ENCODE results near the gene HIVEP1.

The HIVEP1 gene

DNA sequence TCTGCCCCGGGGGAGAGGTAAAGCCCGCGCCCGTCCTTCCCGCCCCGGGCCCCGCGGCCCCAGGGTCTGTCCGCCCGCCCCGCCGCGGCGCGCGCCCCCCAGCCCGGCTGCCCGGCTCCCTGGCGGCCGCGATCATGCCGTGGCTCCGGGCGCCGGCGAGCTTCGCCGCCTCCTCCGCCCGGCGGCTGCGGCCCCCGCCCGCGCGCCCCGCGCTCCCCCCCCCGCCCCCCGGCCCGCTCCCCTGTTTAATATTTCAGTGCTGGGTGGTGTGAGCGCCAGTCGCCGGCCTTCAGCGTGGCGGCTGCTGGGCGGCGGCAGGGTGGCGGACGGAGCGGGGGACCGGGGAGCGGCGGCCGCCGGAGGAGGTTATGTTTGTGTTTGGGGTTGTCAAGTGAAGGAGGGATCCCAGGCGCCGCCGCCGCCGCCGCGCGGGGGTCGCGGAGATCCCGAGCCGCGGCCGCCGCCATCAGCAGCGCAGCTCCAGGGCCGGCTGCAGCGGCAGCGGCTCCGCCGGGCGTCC is at the start of gene HIVEP1:
Gene HIVEP1 (plus strand): TSS at position 275 of the 520 bp plus-strand sequence. CDS start 3,317 bp downstream, outside the sequence.
- peak in 2 of 4 experiments; percentile 19 to 47 for DNase-seq

DNA sequence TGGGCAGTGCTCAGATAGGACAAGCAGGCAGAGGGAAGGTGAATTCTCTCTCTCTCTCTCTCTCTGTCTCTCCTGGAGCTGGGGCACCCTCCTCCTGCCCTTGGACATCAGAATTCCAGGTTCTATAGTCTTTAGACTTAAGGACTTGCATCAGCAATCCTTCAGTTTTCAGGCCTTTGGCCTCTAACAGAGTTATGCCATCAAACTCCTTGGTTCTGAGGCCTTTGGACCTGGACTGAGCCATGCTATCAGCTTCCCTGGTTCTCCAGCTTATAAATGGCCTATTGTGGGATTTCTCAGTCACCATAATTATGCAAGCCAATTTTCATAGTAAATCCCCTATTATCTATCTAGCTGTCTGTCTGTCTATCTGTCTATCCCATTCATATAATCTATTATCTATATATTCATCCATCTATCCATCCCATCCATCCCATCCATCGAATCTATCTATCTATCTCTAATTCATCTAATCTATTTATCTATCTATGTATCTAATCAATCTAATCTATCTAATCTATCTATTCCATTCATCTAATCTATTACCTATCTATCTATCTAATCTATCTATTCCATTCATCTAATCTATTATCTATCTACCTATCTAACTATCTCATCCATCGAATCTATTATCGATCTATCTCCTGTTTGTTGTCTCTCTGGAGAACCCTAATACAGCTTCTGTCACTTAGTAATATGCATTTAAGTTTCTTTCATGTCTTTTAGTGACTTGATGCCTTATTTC is 48.2 kb upstream of the HIVEP1 start:
- DNase-seq: no peak

DNA sequence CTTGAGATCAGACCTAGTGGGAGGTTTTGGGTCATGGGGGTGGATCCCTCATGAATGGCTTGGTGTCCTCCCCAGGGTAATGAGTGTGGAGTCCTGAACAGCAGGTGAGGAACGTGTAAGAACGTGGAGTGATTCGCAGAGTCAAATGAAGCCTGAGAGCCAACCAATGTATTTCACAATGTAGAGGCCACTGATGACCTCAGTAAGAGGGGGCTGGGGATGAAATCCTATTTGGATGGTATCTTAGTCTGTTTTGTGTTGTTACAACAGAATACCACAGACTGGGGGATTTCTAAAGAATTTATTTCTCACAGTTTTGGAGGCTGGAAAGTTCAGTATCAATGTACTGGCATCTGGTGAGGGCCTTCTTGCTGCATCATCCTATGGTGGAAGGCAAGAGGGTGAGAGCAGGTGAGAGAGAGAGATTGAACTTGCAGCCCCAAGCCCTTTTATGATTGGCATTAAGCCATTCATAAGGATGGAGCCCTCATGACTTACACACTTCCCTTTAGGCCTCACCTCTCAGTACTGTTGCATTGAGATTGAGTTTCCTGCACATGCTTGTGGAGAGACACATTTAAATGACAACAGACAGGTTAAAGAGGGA is 47.3 kb upstream of the HIVEP1 start:
- no peak for DNase-seq

DNA sequence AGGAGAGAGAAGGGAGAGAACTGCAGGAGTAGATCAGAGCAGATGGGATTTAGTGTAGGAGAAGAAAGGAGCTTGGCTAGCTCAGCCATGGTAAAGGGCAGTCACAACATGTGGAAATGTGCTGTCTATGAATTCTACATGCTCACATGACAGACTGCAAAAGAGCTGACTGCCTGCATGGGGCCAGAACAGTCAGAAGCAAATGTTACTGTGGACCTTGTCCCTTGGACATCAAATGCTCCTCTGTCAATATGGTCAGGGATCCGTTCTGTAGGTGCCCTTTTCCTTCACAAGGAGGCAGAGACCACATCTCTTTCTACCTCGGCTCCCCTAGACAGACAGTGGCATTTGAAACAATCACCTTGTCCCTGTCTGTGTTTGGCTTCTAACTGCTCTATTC is 46.6 kb upstream of the HIVEP1 start:
- no peak for DNase-seq

DNA sequence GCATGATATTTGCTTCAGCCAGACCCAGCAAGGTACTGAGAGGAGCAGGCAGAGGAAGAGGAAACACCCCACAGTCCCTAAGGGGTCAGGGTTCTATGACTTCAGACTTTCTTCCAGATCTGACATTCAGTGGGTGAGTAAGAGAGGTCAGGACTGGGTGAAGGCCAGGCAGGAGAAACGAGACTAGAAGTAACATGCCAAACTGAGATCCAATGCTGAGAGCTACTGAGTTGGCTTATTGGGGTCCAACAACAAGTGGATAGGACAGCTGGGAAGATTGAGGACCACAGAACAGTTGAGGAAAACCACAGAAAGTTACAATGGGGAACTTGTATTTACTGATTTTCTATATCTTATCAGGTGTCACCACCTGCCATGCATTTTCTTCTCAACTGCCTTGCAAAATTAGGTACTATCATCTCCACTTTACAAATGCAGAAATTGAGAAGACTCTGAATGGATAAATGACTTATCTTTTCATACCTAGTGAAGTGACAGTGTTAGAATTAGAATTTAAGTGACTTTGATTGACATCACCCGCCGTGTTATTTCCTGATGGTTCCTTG is 43.8 kb upstream of the HIVEP1 start:
- DNase-seq: no peak

DNA sequence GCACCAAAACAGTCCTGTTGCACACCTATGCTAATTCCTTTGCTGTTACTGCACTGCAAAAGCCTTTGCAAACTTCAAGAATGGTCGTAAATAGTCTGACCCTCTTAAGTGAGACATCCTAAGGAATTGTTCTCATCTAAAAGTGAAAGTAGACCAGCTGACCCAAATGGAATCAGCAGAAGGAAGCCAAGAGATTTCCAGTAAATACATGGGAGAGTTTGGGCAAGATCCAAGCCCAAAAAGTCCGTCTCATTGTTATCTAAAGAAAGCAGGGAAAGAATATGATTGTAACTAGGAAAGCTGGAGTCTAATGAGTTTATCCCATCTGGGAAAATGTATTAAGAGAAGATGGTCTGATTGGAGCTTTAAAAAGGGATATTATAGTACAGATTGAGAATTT is 43.0 kb upstream of the HIVEP1 start:
- DNase-seq: no peak

DNA sequence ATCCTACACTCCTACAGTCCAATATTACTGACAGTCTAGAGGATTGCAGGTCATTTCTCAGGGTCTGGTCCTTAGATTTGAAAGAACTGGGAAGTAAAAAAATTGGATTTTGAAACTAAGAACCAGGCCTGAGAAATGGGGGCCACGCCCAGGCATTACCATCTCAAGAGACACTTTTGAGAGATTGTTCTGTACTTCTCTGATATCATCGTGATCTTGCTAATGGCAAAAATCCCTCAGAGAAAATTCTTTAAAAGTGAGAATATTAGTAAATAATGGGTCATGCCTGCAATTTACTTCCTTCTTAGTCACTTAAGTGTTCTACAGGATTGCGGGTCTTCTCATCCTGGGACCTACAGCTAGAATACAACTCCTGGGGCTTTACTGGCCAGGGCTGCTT is 42.0 kb upstream of the HIVEP1 start:
- DNase-seq: no peak

DNA sequence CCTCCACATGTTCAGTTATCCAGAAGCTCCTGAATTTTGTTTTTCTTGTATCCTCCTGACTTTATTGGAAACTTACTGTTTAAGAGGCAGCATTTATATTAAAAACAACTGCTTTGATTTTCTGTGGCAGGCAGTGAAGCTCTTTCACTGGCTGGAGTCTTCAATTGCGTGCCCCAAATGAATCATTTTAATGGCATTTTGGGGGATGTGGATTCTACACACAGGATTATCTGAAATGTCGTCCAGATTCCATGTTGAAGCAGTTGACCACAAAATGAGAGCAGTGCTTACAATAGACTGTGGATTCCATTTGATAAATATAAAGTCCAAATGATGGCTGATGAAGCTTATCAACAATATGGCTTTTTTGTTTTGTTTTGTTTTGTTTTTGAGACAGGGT is 41.0 kb upstream of the HIVEP1 start:
- no peak for DNase-seq

DNA sequence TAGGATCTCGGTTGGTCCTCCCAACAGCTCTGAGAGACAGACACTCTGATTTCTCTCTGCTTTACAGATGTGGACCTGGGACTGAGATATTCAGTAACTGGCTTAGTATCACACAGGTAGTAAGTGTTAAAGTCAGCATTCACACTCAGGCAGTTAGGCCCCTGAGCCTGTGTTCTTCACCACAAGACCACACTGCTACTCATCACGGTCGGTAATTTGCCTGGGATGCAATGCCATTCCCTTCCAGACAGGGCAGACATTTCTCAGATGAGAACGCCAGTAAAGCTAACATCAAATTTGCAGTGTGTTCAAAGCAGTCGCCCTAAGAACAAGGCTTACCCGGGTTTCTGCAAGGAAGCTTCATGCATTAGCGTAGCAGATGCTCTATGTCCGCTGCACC is 39.8 kb upstream of the HIVEP1 start:
- no peak for DNase-seq

DNA sequence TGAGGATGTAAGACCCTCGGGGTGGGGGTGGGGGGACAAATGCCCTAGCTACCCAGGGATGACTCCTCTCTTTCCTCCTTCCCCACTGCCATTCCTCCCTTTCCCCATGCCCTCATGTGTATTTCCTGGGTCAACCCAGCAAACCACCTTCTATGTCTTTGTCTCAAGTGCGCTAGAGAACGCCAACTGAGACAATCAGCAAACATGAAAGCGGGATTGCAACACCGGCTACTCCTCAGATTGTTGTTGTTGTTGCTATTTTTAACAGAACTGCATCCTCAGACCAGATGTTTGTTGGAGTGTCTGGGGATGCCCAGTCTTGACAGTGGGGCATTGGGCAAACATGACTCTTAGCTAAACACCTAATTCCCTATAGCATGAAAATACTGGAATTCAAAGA is 39.3 kb upstream of the HIVEP1 start:
- DNase-seq: no peak

DNA sequence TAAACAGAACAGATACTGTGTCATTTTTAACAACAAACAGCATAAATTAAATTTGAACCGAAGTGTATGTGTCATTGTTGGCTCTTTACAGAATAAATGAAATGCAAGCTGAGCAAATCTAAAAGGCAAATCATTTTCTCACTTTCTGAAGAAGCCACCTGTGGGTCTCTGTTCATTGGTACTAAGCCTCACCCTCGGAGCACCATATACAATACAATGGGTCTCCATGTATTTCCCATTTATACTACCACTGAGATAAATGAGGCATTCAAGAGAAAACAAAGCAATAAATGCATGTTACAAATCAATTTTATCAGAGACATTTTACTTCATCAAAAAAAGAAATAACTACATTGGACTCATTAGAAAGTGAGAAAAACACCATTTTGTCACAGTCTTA is 38.9 kb upstream of the HIVEP1 start:
- DNase-seq: no peak

DNA sequence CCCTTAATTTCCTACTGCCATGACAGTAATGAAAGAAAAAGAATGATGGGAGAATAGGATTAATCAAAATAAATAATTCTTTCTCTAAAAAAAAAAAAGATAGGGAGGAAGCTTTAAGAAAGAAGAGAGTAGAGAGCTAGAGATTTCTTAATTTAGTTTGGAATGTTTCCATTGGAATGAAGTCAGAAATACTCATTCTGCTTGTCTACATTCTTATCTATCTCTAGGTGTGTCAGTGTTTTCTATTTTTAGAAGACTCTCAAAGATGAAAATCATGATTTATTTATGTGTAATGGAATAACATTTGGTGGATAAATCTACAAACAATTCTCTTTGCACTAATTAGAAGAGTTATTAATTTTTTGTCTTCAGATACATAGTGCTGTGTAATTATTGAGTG is 38.0 kb upstream of the HIVEP1 start:
- DNase-seq: no peak

DNA sequence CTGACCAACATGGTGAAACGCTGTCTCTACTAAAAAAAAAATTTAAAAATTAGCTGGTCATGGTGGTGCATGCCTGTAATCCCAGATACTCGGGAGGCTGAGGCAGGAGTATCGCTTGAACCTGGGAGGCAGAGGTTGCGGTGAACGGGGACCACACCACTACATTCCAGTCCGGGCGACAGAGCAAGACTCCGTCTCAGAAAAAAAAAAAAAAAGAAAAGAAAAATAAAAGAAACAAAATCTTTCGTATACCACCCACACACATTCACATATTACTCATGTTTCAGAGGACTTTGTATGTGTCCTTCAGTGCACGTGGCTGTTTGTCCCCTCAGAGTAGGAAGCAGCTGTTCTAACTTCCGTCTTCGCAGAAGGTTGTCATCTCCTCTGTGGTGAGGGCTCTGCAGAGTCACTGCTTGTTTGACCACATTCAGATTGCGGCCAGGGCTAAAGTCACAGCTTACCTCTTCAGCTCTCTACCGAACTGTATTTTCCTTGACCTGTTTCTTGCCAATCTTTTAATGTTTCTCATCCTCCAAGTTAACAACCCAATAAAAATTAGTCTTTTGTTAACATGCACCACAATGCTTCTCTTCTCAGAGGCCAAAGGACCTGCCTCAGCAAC is 36.6 kb upstream of the HIVEP1 start:
- DNase-seq: no peak

DNA sequence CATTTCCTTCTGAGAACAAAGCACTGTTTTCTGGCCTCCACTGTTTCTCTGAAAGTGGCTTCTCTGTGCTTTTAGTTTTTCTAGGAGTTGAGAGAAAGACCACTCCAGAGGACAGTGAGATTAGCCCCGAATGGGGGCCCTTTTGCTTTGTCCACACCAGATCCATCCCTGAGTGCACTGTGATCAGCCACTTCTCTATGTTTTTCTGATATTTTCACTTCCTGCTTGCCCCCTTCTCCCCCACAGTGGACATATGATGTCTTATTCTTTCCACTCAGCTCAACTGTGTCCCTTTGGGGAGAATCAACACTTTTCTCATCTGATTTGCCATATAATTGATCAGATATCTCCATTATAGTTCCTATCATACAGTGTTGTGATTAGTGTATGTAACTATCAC is 35.6 kb upstream of the HIVEP1 start:
- DNase-seq: no peak

DNA sequence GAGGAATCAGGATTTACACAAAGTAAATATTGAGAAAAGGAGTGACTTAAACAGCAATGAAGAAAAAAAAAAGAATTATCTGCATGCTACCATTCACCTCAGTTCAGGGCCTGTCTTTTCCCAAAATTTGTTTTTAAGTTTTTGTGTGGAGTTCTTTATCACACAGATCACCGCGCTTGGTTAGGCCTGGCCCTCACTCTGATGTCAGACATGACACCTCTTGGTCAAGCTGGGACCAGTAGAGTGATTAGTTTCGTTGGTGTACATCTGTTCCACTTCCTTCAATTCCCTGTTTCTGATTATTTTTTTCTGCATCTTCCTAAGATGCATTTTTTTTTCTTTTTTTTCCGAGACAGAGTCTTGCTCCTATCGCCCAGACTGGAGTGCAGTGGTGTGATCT is 34.9 kb upstream of the HIVEP1 start:
- DNase-seq: no peak

DNA sequence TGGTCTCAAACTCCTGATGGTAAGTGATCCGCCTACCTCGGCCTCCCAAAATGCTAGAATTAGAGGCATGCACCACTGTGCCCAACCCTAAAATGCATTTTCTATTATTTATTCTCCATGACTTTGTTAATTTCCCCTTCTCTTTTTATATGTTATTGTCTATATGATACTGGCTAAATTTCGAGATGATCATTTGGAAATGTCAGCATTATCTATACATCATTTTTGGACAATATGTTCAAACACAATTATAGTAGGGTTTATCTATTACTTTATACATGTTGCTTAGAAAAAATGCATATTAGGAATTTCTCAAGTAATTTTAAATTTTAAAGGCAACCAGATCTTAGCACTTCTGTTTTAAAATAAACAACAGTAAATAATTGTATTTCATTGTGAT is 34.4 kb upstream of the HIVEP1 start:
- DNase-seq: no peak

DNA sequence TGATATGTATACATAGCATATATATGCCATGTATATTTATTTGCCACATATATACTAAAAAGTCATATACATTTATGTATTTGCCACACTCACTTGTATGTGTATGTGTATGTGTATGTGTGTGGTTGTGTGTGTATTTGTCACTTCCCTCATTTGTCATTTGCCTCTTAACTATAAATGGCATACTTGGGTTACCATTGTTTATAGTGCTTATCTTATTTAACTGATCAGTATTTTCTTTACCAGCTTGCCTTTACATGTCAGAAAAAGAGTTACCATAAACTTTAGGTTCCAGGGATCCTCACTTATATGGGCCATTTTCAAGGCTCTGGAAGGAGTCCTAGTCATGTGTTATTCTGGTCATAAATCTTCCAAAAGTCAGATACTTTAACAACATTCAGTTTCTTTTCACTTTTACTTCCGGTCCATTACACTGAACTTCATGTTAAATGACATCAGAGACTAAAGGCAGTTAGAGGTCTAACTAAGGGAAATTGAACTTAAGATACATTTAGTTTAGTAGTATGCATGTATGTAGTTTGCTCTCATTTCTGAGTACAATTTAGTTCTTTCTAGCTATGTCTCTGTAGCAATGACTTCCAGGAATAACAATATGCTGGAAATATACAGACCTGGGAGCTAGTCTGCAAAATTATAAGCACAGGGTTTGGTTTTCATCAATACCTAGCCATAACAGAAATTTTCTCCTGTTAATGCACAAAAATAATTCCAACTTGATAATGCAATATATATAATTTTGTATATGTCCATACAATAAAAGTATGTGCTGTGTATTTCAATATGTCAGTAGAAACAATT is 33.7 kb upstream of the HIVEP1 start:
- DNase-seq: no peak

DNA sequence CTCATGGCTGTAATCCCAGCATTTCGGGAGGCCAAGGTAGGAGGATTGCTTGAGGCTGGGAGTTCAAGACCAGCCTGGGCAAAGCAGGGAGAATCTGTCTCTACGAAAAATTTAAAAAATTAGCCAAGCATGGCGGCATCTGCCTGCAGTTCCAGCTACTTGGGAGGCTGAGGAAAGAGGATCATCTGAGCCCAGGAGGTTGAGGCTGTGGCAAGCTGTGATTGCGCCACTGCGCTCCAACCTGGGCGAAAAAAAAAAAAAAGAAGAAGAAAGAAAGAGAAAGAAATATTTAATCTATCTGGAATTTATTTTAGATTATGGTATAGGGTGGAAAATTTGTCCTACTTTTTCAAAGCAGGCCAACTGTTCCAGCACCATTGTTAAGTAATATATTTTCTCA is 32.2 kb upstream of the HIVEP1 start:
- DNase-seq: no peak

DNA sequence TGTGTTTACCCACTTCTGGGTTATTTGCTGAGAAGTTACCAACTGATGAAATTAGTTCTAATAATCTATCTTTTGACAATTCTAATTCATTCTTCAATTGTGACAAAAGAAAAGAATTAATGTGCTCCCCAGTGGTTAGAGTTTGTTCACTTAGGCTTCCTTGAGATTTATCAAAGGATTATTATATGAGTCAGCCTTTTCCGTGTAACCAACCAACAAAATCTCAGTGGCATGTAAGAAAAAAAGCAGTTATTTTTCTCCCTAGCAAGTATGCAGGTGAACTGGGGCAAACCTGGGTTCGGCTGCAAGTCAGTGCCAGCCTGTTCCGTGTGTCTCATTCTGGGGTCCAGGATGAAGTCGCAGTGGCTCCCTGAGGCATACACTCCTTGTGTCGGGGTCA is 28.8 kb upstream of the HIVEP1 start:
- no peak for DNase-seq

DNA sequence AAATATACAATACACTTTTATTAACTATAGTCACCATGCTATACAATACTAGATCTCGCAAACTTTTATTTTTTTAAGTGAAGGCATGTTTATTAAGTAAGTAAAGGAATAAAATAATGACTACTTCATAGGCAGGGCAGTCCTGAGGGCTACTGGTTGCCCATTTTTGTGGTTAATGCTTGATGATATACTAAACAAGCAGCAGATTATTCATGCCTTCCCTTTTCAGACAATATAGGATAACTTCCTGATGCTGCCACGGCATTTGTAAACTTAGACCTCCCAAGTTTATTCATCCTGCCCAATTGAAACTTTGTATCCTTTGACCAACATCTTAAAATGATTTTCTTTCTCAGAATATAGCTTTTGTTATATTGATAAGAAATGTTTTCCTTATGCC is 24.7 kb upstream of the HIVEP1 start:
- DNase-seq: no peak

DNA sequence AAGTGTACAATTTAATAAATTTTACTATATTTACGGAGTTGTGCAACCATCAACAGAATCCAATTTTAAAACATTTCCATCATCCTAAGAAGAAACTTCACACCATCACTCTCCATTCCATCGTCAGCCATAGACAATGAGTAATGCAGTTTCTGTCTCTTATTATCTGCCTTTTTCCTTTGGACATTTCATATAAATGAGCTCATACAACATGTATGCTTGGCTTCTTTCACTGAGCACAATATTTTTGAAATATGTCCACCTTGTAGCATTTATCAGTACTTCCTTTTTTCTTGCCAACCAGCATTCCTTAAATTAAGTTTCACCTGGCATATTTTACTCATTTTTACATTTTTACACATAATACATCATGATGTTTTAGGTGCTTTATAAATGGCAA is 22.7 kb upstream of the HIVEP1 start:
- no peak for DNase-seq

DNA sequence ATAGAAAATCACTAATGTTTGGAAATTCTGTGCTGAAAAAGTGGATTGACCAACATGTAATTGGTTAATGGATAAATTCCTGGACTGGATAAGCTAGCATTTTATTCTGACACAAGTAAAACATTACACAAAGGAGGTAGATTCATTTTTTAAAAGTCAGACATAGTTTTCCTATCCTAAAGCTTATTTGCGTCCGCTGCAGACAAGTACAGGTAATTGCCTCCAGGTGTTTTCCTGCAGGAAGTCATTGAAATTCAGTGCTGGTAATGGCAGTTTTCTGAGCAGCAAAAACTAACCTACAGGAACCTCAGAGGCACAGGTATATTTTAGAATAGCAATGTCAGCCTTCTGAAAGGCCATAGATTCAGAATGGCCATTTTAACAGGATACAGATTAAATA is 20.0 kb upstream of the HIVEP1 start:
- DNase-seq: no peak

DNA sequence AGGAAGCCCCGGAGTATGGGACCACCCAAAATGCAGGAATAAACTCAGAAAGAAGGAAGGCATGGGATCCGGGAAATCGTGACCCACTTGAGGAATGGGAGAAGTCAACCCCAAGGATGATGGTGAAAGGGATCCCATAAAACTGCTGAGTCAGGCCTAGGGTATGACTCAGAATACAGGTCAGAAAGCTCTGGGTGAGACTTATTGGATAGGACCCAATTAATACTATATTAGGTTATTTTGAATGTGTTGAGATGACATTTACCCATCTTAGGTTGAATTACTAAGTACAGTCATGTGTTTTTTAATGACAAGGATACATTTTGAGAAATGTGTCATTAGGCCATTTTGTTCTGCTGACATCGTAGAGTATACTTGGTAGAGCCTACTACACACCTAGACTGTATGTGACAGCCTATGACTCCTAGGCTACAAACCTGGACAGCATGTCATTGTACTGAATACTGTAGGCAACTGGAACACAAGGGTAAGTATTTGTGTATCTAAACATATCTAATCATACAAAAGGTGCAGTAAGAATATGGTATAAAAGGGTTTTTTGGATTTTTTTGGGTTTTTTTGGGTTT is 17.1 kb upstream of the HIVEP1 start:
- DNase-seq: no peak

Measured in activated naive CD4-positive, alpha-beta T cell (primary cell).